ENCODE measurements around the gene OSBPL6.

Gene OSBPL6

DNA sequence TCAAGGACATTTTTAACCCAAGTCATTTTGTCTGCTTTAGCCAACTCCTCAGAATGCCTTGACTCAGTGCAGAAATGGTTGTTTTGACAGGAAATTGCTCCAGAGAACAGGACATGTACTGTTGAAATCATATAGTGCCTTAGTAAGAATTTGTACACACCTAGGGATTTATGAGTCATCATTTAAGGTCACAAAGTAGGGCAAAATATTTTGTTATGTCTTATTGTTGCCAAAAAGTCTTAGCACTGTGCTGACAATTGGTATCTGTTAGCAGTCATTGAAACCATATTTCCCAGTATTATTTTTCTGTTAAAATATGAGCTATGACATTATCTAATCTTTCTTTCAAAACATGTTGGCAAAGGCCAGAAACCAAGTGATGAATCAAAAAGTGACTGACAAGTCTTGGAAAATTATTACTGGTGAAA, 104.5 kb downstream of the OSBPL6 start (continued):
- TF ChIP-seq, protein P1, sequence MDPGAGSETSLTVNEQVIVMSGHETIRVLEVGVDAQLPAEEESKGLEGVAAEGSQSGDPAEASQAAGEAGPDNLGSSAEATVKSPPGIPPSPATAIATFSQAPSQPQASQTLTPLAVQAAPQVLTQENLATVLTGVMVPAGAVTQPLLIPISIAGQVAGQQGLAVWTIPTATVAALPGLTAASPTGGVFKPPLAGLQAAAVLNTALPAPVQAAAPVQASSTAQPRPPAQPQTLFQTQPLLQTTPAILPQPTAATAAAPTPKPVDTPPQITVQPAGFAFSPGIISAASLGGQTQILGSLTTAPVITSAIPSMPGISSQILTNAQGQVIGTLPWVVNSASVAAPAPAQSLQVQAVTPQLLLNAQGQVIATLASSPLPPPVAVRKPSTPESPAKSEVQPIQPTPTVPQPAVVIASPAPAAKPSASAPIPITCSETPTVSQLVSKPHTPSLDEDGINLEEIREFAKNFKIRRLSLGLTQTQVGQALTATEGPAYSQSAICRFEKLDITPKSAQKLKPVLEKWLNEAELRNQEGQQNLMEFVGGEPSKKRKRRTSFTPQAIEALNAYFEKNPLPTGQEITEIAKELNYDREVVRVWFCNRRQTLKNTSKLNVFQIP (CRISPR knock-in tag; IDR thresholded peaks at IDR 0.05; ENCODE audit: borderline replicate concordance, low read depth) = no peak
- no peak for TF ChIP-seq BACH2 (CRISPR knock-in tag; IDR thresholded peaks at IDR 0.05; ENCODE audit: borderline replicate concordance)
- TF ChIP-seq ESRRG (CRISPR knock-in tag; IDR thresholded peaks at IDR 0.05) = no peak

DNA sequence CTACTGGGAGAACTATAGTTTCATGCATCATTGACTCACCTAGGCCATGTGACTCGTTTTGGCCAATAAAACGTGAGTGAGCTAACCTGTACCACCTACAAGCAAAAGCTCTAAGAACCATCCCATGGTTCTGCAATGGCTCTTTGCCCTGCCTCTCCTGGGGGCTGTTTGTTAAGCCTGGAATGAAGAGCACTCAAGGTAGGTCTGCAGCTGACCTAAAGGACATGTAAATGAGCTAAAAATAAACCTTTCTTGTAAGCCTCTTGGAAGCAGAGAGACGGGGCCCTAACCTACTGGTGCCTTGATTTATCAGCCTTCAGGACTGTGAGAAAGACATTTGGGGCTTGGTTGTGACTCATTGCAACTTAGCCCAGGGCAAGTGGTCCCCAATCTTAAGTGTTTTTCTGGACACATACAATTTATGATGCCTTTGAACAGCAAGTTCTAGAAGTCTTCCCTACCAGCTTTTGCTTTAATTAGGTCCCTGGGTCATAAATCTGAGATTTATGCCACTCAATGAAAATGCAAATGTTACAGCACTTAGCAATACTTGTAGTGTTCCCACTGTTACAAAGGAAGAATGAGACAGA, 107.4 kb downstream of the OSBPL6 start:
- no peak for ATAC-seq
- TF ChIP-seq, protein P2, sequence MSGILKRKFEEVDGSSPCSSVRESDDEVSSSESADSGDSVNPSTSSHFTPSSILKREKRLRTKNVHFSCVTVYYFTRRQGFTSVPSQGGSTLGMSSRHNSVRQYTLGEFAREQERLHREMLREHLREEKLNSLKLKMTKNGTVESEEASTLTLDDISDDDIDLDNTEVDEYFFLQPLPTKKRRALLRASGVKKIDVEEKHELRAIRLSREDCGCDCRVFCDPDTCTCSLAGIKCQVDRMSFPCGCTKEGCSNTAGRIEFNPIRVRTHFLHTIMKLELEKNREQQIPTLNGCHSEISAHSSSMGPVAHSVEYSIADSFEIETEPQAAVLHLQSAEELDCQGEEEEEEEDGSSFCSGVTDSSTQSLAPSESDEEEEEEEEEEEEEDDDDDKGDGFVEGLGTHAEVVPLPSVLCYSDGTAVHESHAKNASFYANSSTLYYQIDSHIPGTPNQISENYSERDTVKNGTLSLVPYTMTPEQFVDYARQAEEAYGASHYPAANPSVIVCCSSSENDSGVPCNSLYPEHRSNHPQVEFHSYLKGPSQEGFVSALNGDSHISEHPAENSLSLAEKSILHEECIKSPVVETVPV (CRISPR knock-in tag; IDR thresholded peaks at IDR 0.05) = no peak
- TF ChIP-seq ZNF70 (CRISPR knock-in tag; IDR thresholded peaks at IDR 0.05) (no peak), ESRRG (CRISPR knock-in tag; IDR thresholded peaks at IDR 0.05) (no peak), ZFP3 (CRISPR knock-in tag; IDR thresholded peaks at IDR 0.05) (no peak), OSR1 (CRISPR knock-in tag; IDR thresholded peaks at IDR 0.05) (no peak), RARB (CRISPR knock-in tag; IDR thresholded peaks at IDR 0.05) (no peak), BACH2 (CRISPR knock-in tag; IDR thresholded peaks at IDR 0.05; ENCODE audit: borderline replicate concordance) (no peak)
- TF ChIP-seq, protein P3, sequence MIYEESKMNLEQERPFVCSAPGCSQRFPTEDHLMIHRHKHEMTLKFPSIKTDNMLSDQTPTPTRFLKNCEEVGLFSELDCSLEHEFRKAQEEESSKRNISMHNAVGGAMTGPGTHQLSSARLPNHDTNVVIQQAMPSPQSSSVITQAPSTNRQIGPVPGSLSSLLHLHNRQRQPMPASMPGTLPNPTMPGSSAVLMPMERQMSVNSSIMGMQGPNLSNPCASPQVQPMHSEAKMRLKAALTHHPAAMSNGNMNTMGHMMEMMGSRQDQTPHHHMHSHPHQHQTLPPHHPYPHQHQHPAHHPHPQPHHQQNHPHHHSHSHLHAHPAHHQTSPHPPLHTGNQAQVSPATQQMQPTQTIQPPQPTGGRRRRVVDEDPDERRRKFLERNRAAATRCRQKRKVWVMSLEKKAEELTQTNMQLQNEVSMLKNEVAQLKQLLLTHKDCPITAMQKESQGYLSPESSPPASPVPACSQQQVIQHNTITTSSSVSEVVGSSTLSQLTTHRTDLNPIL (CRISPR knock-in tag; IDR thresholded peaks at IDR 0.05; ENCODE audit: low read depth) = no peak
- TF ChIP-seq, protein P4, sequence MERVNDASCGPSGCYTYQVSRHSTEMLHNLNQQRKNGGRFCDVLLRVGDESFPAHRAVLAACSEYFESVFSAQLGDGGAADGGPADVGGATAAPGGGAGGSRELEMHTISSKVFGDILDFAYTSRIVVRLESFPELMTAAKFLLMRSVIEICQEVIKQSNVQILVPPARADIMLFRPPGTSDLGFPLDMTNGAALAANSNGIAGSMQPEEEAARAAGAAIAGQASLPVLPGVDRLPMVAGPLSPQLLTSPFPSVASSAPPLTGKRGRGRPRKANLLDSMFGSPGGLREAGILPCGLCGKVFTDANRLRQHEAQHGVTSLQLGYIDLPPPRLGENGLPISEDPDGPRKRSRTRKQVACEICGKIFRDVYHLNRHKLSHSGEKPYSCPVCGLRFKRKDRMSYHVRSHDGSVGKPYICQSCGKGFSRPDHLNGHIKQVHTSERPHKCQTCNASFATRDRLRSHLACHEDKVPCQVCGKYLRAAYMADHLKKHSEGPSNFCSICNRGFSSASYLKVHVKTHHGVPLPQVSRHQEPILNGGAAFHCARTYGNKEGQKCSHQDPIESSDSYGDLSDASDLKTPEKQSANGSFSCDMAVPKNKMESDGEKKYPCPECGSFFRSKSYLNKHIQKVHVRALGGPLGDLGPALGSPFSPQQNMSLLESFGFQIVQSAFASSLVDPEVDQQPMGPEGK (CRISPR knock-in tag; IDR thresholded peaks at IDR 0.05; ENCODE audit: borderline replicate concordance) = no peak

DNA sequence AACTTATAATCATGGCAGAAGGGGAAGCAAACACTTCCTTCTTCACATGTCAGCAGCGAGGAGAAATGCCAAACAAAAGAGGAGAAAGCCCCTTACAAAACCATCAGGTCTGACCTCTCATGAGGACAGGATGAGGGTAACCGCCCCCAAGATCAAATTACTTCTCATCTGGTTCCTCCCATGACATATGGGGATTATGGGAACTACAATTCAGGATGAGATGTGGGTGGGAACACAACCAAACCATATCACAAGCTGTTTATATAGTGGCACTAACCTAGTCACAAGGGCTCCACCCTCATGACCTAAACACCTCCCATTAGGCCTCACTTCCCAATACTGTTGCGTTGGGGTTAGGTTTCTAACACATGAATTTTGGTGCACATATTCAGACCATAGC, 110.0 kb downstream of the OSBPL6 start:
- TF ChIP-seq OSR1 (CRISPR knock-in tag; IDR thresholded peaks at IDR 0.05) (no peak), BACH2 (CRISPR knock-in tag; IDR thresholded peaks at IDR 0.05; ENCODE audit: borderline replicate concordance) (no peak), SNAI2 (CRISPR knock-in tag; IDR thresholded peaks at IDR 0.05) (no peak), ZC3H10 (CRISPR knock-in tag; IDR thresholded peaks at IDR 0.05) (no peak), ZFP30 (CRISPR knock-in tag; IDR thresholded peaks at IDR 0.05) (no peak), TCF4 (CRISPR knock-in tag; IDR thresholded peaks at IDR 0.05; ENCODE audit: borderline replicate concordance) (no peak), RARB (CRISPR knock-in tag; IDR thresholded peaks at IDR 0.05) (no peak), ZNF70 (CRISPR knock-in tag; IDR thresholded peaks at IDR 0.05) (no peak), ISL1 (CRISPR knock-in tag; IDR thresholded peaks at IDR 0.05) (no peak), ESRRG (CRISPR knock-in tag; IDR thresholded peaks at IDR 0.05) (no peak), GLIS3 (CRISPR knock-in tag; IDR thresholded peaks at IDR 0.05) (no peak), ZNF8 (CRISPR knock-in tag; IDR thresholded peaks at IDR 0.05) (no peak), ZNF565 (CRISPR knock-in tag; conservative IDR thresholded peaks at IDR 0.05; ENCODE audit: low read depth) (no peak)
- TF ChIP-seq, protein P4 (CRISPR knock-in tag; IDR thresholded peaks at IDR 0.05; ENCODE audit: borderline replicate concordance) = no peak
- TF ChIP-seq, protein P2 (CRISPR knock-in tag; IDR thresholded peaks at IDR 0.05) = no peak
- TF ChIP-seq, protein P3 (CRISPR knock-in tag; IDR thresholded peaks at IDR 0.05; ENCODE audit: low read depth) = no peak
- no peak for ATAC-seq
